ENCODE data around the gene RHOA. TPM values are rescaled to one million over a fixed set of nuclear protein-coding genes. Genes with fewer than 3 reads are reported as not detected.
"Not testable (repeated sequence)": the region's sequence is repeated elsewhere in the genome, so short reads cannot be mapped to it uniquely, and the experiment has no call there.

The RHOA gene
- polyA plus RNA-seq, 2 of the 4 experiments (the other 2 are of a cell fraction), result 332 to 549 TPM

DNA sequence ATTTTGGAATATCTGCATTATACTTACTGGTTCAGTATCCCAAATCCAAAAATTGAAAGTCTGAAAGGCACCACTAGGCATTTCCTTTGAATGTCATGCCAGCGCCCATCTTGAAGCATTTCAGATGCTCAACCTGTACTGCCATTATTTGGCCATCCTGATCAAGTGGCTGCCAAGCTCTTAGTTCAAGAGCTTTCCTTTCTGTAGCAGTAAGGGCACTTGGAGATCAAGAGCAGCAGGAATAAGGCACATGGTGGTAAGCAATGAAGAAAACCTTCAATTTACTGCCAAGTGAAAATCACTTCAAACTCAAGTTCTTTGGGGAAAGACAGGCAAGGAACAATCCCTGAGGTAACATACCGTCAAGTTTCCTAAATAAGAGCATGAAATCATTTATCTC lies 10.0 kb downstream of the RHOA start:
- no peak overlapping the region for H3K27ac ChIP-seq
- DNase-seq (ENCODE audit: low read depth in 1 of 2, low spot score in 1 of 2), result no peak
- ChIA-PET CTCF (interaction anchor here (1.0 to 1.3 kb wide), 2 partner anchors 42 to 48 kb away, joined by 3 read pairs; no protein-coding TSS in a partner anchor), POLR2A (no interaction called here)
- no peak for FAIRE-seq
- H3K4me3 ChIP-seq, result no peak overlapping the region
- TF ChIP-seq HOXB5 (CRISPR knock-in tag; IDR thresholded peaks at IDR 0.05), result no peak
- no peak for ATAC-seq
- H3K4me2 ChIP-seq, result no peak overlapping the region
- H3K4me1 ChIP-seq, result peaks cover 32% of the 10 kb centered on the region; the same call in 2 of the 3 replicates
- H3K9me3 ChIP-seq, result no peaks in the 10 kb centered on the region
- 82% methylated on average over 2 of the region's 2 CpGs for WGBS (ENCODE audit: missing lambda C conversion rate)

DNA sequence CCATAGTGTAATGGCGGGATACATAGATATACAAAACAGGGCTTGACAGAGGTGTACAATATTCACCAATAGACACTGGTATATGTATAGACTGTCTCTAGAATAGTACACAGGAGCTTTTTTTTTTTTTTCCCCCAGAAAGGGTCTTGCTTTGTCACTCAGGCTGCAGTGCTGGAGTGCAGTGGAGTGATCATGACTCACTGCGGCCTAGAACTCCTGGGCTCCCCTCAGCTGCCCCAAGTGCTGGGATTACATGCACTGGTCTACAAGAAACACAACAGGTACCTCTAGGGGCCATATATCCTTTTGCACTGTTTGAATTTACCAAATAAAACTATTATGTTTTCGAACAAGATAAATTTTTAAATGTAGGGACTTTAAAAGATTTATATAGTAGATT lies 12.3 kb downstream of the RHOA start:
- 90% methylated on average over 3 of the region's 3 CpGs for WGBS (ENCODE audit: missing lambda C conversion rate)
- Histone ChIP-seq H3K4me2 (no peak overlapping the region), H3K27ac (no peak overlapping the region), H3K4me3 (no peak overlapping the region), H3K9me3 (no peaks in the 10 kb centered on the region), H3K4me1 (peaks cover 18% of the 10 kb centered on the region; the same call in 1 of the 3 replicates)
- ATAC-seq (peak; percentile 45 to 62; a peak in 5 of 6 replicates), DNase-seq (ENCODE audit: low read depth in 1 of 2, low spot score in 1 of 2) (no peak), FAIRE-seq (no peak)
- POLR2A ChIA-PET, result interaction anchor here (0.6 to 1.1 kb wide), 2 partner anchors 28 to 41 kb away, joined by 3 to 4 read pairs; partner anchors contain the start of gene GPX1
- TF ChIP-seq HEYL (CRISPR knock-in tag; IDR thresholded peaks at IDR 0.05) (no peak), HDAC2 (IDR thresholded peaks at IDR 0.05) (no peak), KDM1A (IDR thresholded peaks at IDR 0.05; ENCODE audit: low read depth) (no peak), RNF2 (IDR thresholded peaks at IDR 0.05; ENCODE audit: borderline replicate concordance, low read depth) (no peak), NPAS2 (CRISPR knock-in tag; IDR thresholded peaks at IDR 0.05; ENCODE audit: borderline replicate concordance) (no peak), MYC (IDR thresholded peaks at IDR 0.05; ENCODE audit: borderline replicate concordance, low read length) (no peak), EHF (CRISPR knock-in tag; IDR thresholded peaks at IDR 0.05) (no peak)
- TF ChIP-seq, protein P1, sequence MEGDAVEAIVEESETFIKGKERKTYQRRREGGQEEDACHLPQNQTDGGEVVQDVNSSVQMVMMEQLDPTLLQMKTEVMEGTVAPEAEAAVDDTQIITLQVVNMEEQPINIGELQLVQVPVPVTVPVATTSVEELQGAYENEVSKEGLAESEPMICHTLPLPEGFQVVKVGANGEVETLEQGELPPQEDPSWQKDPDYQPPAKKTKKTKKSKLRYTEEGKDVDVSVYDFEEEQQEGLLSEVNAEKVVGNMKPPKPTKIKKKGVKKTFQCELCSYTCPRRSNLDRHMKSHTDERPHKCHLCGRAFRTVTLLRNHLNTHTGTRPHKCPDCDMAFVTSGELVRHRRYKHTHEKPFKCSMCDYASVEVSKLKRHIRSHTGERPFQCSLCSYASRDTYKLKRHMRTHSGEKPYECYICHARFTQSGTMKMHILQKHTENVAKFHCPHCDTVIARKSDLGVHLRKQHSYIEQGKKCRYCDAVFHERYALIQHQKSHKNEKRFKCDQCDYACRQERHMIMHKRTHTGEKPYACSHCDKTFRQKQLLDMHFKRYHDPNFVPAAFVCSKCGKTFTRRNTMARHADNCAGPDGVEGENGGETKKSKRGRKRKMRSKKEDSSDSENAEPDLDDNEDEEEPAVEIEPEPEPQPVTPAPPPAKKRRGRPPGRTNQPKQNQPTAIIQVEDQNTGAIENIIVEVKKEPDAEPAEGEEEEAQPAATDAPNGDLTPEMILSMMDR (IDR thresholded peaks at IDR 0.05), result no peak
- TF ChIP-seq, protein P2, sequence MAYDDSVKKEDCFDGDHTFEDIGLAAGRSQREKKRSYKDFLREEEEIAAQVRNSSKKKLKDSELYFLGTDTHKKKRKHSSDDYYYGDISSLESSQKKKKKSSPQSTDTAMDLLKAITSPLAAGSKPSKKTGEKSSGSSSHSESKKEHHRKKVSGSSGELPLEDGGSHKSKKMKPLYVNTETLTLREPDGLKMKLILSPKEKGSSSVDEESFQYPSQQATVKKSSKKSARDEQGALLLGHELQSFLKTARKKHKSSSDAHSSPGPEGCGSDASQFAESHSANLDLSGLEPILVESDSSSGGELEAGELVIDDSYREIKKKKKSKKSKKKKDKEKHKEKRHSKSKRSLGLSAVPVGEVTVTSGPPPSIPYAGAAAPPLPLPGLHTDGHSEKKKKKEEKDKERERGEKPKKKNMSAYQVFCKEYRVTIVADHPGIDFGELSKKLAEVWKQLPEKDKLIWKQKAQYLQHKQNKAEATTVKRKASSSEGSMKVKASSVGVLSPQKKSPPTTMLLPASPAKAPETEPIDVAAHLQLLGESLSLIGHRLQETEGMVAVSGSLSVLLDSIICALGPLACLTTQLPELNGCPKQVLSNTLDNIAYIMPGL (CRISPR knock-in tag; IDR thresholded peaks at IDR 0.05; ENCODE audit: borderline replicate concordance), result no peak
- CTCF ChIA-PET, result interaction anchor here (0.5 to 0.6 kb wide), 2 partner anchors 7 to 30 kb away, joined by 3 to 4 read pairs; no protein-coding TSS in a partner anchor

GRCh38 chr3:49397470-49397869 lies 14.3 kb downstream of the RHOA start:
- WGBS (ENCODE audit: missing lambda C conversion rate), result 72% methylated on average over 4 of the region's 4 CpGs
- ATAC-seq (peak; percentile 65 to 75; a peak in 4 of 6 replicates), DNase-seq (ENCODE audit: low read depth in 1 of 2, low spot score in 1 of 2) (peak in 1 of 2 experiments; percentile 30), FAIRE-seq (no peak)
- no peak overlapping the region for H3K27ac ChIP-seq
- H3K4me1 ChIP-seq, result peaks cover 14% of the 10 kb centered on the region; the same call in 1 of the 3 replicates
- no peaks in the 10 kb centered on the region for H3K9me3 ChIP-seq
- no peak overlapping the region for H3K4me2 ChIP-seq
- ChIA-PET POLR2A (interaction anchor here (1.0 kb wide), 1 partner anchor 14 kb away, joined by 4 read pairs; the partner anchor contains the start of genes RHOA and TCTA), CTCF (no interaction called here)
- 0 out of 2 replicates have a peak, but pooled peaks have one; percentile 14 for TF ChIP-seq USF2 (IDR thresholded peaks at IDR 0.05)
- no peak for TF ChIP-seq FOSB (CRISPR knock-in tag; IDR thresholded peaks at IDR 0.05)
- no peak overlapping the region for H3K4me3 ChIP-seq

- CTCF ChIA-PET, result not testable (repeated sequence)
These were observed 20.5 kb downstream of the RHOA start for GRCh38 chr3:49391310-49391709.

More at GRCh38 chr3:49391310-49391709, 20.5 kb downstream of the RHOA start:
- not testable (repeated sequence) for H3K4me2 ChIP-seq; ATAC-seq; H3K27ac ChIP-seq; H3K4me1 ChIP-seq; H3K4me3 ChIP-seq; H3K9me3 ChIP-seq; FAIRE-seq; DNase-seq (ENCODE audit: low read depth in 1 of 2, low spot score in 1 of 2)
- POLR2A ChIA-PET, result interaction anchor here (0.7 kb wide), 1 partner anchor 21 kb away, joined by 3 read pairs; no protein-coding TSS in a partner anchor
- WGBS (ENCODE audit: missing lambda C conversion rate), result 87% methylated on average over 10 of the region's 10 CpGs
